Ishikawa (cell line): ENCODE results near the gene CERT1.

Experiments
- CEBPB ChIP-seq: IDR thresholded peaks from 2 replicates; pipeline ENCODE4 v1.6.1; 2012
- CREB1 ChIP-seq: IDR thresholded peaks from 2 replicates; pipeline ENCODE4 v1.6.1; 2012; ENCODE audit warnings: low read depth
- EGR1 ChIP-seq: IDR thresholded peaks from 2 replicates; pipeline ENCODE4 v1.6.1; 2012
- EP300 ChIP-seq: IDR thresholded peaks from 2 replicates; pipeline ENCODE4 v1.6.1; 2012; ENCODE audit warnings: borderline replicate concordance
- FOXM1 ChIP-seq: IDR thresholded peaks from 2 replicates; pipeline ENCODE4 v1.6.1; 2012; ENCODE audit warnings: low read depth, borderline replicate concordance
- MAX ChIP-seq: IDR thresholded peaks from 2 replicates; pipeline ENCODE4 v1.6.1; 2012
- NFIC ChIP-seq: IDR thresholded peaks from 2 replicates; pipeline ENCODE4 v1.6.1; 2012
- RAD21 ChIP-seq: IDR thresholded peaks from 2 replicates; pipeline ENCODE4 v1.6.1; 2012; ENCODE audit warnings: low read depth
- REST ChIP-seq: IDR thresholded peaks from 2 replicates; pipeline ENCODE4 v1.6.1; 2012; ENCODE audit warnings: low read depth, mild to moderate bottlenecking
- TAF1 ChIP-seq: IDR thresholded peaks from 2 replicates; pipeline ENCODE4 v1.6.1; 2012; ENCODE audit warnings: low read depth, mild to moderate bottlenecking
- TCF12 ChIP-seq: IDR thresholded peaks from 2 replicates; pipeline ENCODE4 v1.6.1; 2012; ENCODE audit warnings: low read depth
- TEAD4 ChIP-seq: IDR thresholded peaks from 2 replicates; pipeline ENCODE4 v1.6.1; 2012
- USF1 ChIP-seq: IDR thresholded peaks from 2 replicates; pipeline ENCODE4 v1.6.1; 2012
- YY1 ChIP-seq: IDR thresholded peaks from 2 replicates; pipeline ENCODE4 v1.6.1; 2012; ENCODE audit warnings: low read depth
- ZBTB7A ChIP-seq: IDR thresholded peaks from 2 replicates; pipeline ENCODE4 v1.6.1; 2012; ENCODE audit warnings: low read depth

Gene CERT1

GRCh38 chr5:75361310-75361709 lies 150.1 kb downstream of the CERT1 start:
- TF ChIP-seq ZBTB7A (no peak), RAD21 (no peak), EP300 (no peak), TCF12 (no peak), TEAD4 (no peak), REST (no peak), TAF1 (no peak), USF1 (no peak), MAX (no peak), YY1 (no peak), EGR1 (no peak), CEBPB (no peak), CREB1 (no peak), FOXM1 (no peak), NFIC (no peak)

GRCh38 chr5:75358117-75358516 lies 153.3 kb downstream of the CERT1 start:
- TF ChIP-seq CREB1 (no peak), NFIC (no peak), USF1 (no peak), TCF12 (no peak), RAD21 (no peak), MAX (no peak), YY1 (no peak), ZBTB7A (no peak)

GRCh38 chr5:75356719-75357118 lies 154.7 kb downstream of the CERT1 start:
- TF ChIP-seq EP300 (no peak), RAD21 (no peak), TAF1 (no peak), CEBPB (no peak), NFIC (no peak), ZBTB7A (no peak), EGR1 (no peak), REST (no peak), TEAD4 (no peak), TCF12 (no peak), USF1 (no peak)

GRCh38 chr5:75355236-75355635 lies 156.2 kb downstream of the CERT1 start:
- TF ChIP-seq ZBTB7A = no peak

- no peak for TF ChIP-seq TEAD4
- TF ChIP-seq ZBTB7A = no peak
- TF ChIP-seq TAF1 = no peak
- no peak for TF ChIP-seq FOXM1
- TF ChIP-seq EP300 = no peak
- TF ChIP-seq NFIC = no peak
- TF ChIP-seq REST = no peak
- no peak for TF ChIP-seq MAX
- no peak for TF ChIP-seq EGR1
- TF ChIP-seq YY1 = no peak
- no peak for TF ChIP-seq USF1
- TF ChIP-seq CREB1 = no peak
- TF ChIP-seq RAD21 = no peak
- no peak for TF ChIP-seq TCF12
- no peak for TF ChIP-seq CEBPB
These were observed 160.1 kb downstream of the CERT1 start for GRCh38 chr5:75351139-75351926.
